ENCODE results near the gene MED13L. TPM values are rescaled to one million over a fixed set of nuclear protein-coding genes. Genes with fewer than 3 reads are reported as not detected.

Gene MED13L
- total RNA-seq, 2 experiments from 2014 or later, result 203 to 208 TPM

DNA sequence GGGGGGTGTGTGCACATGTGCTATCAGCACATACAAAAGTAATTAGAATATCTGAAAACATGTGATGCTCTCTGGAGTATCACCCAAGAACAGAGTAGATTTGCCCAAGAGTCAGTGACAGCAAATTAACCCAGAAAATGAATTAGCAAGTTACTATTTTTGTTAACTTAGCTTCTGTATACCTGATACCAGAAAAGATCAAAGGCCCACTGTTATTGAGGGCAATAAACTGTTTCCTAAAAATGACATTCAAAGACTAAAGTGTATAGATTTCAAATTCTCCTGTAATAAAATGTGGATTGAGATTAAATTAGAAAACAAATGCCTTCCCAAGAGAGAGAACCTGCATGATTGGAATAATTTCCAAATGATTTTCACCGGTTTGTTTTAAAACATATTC lies 184.7 kb downstream of the MED13L start:
- no peak for ATAC-seq (ENCODE audit: poor library complexity)
- no peak overlapping the region for H3K4me3 ChIP-seq (ENCODE audit: low read length)
- peaks cover 58% of the 10 kb centered on the region for H3K4me1 Mint-ChIP-seq (ENCODE audit: low read depth)
- H3K27ac ChIP-seq (ENCODE audit: low read depth in 1 of 2, low read length in 2 of 2), result no peak overlapping the region
- TF ChIP-seq, protein P1, sequence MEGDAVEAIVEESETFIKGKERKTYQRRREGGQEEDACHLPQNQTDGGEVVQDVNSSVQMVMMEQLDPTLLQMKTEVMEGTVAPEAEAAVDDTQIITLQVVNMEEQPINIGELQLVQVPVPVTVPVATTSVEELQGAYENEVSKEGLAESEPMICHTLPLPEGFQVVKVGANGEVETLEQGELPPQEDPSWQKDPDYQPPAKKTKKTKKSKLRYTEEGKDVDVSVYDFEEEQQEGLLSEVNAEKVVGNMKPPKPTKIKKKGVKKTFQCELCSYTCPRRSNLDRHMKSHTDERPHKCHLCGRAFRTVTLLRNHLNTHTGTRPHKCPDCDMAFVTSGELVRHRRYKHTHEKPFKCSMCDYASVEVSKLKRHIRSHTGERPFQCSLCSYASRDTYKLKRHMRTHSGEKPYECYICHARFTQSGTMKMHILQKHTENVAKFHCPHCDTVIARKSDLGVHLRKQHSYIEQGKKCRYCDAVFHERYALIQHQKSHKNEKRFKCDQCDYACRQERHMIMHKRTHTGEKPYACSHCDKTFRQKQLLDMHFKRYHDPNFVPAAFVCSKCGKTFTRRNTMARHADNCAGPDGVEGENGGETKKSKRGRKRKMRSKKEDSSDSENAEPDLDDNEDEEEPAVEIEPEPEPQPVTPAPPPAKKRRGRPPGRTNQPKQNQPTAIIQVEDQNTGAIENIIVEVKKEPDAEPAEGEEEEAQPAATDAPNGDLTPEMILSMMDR (IDR thresholded peaks at IDR 0.05), result no peak
- ChIA-PET CTCF (no interaction called here), POLR2A (no interaction called here)
- no peak for DNase-seq
- H3K27me3 Mint-ChIP-seq, result no peaks in the 10 kb centered on the region
- no peak overlapping the region for H3K27ac Mint-ChIP-seq
- peaks cover 4% of the 10 kb centered on the region for H3K36me3 ChIP-seq (ENCODE audit: insufficient read depth, low read length)
- peaks cover 4% of the 10 kb centered on the region for H3K4me1 ChIP-seq (ENCODE audit: insufficient read depth, low read length)
- H3K36me3 Mint-ChIP-seq (ENCODE audit: low read depth), result peaks cover 55% of the 10 kb centered on the region
- intact Hi-C loops (cut with DNase I, micrococcal nuclease), result no loop called here
- no peaks in the 10 kb centered on the region for H3K9me3 Mint-ChIP-seq
- no peaks in the 10 kb centered on the region for H3K9me3 ChIP-seq (ENCODE audit: control insufficient read depth in 1 of 2, insufficient read depth in 1 of 2, low read length in 2 of 2)
- H3K4me3 Mint-ChIP-seq, result no peak overlapping the region
- H3K27me3 ChIP-seq (ENCODE audit: control insufficient read depth in 1 of 2, insufficient read depth in 2 of 2, low read length in 2 of 2), result no peaks in the 10 kb centered on the region

DNA sequence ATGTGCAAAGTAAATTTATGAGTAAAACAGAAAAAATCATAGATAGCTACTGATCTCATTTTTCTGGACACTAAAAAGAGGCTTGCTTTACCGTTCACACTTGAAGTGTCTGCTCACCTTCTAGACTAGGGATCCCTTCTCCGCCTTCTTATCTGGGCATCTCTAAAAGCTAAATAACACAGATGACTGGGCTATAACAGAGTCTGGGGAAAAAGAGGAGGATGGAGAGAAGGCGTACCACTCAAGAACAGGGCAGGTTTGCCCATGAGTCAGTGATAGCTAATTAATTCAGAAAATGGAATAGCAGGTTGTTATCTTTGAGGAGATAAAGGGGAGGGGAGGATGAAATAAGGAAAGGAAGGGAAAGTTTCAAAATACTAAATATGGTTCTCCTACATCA lies 185.3 kb downstream of the MED13L start:
- CTCF ChIA-PET, result no interaction called here
- intact Hi-C loops (cut with DNase I, micrococcal nuclease), result no loop called here
- peaks cover 4% of the 10 kb centered on the region for H3K36me3 ChIP-seq (ENCODE audit: insufficient read depth, low read length)
- DNase-seq (no peak), ATAC-seq (ENCODE audit: poor library complexity) (no peak)
- peak overlapping the region; percentile 27 for H3K27ac Mint-ChIP-seq
- peaks cover 64% of the 10 kb centered on the region for H3K4me1 Mint-ChIP-seq (ENCODE audit: low read depth)
- no peak overlapping the region for H3K4me3 ChIP-seq (ENCODE audit: low read length)
- H3K9me3 ChIP-seq (ENCODE audit: control insufficient read depth in 1 of 2, insufficient read depth in 1 of 2, low read length in 2 of 2), result no peaks in the 10 kb centered on the region
- no peaks in the 10 kb centered on the region for H3K27me3 ChIP-seq (ENCODE audit: control insufficient read depth in 1 of 2, insufficient read depth in 2 of 2, low read length in 2 of 2)
- TF ChIP-seq, protein P1 (IDR thresholded peaks at IDR 0.05), result no peak
- H3K36me3 Mint-ChIP-seq (ENCODE audit: low read depth), result peaks cover 55% of the 10 kb centered on the region
- no peaks in the 10 kb centered on the region for H3K27me3 Mint-ChIP-seq
- no peak overlapping the region for H3K27ac ChIP-seq (ENCODE audit: low read depth in 1 of 2, low read length in 2 of 2)
- peaks cover 4% of the 10 kb centered on the region for H3K4me1 ChIP-seq (ENCODE audit: insufficient read depth, low read length)
- no peaks in the 10 kb centered on the region for H3K9me3 Mint-ChIP-seq
- H3K4me3 Mint-ChIP-seq, result no peak overlapping the region
- POLR2A ChIA-PET, result interaction anchor here (0.7 kb wide), 1 partner anchor 525 kb away, joined by 3 read pairs; no protein-coding TSS in a partner anchor

DNA sequence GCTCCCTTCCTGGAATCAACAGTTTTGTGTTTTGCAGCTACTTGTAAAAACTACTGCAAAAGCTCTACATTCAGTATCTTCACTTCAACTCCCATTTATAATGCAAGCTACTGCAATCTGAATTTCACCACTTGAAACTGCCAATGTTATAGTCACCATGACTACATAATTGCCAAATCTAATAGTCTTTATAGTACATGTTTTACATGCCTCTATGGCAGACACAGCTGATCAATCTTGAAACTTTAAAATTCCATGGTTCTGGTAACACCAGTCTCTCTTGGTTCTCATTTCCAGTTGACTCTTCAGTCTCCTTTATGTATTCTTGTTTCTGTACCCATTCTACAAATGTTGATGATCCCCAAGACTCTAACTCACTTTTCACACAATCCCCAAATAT lies 185.9 kb downstream of the MED13L start:
- ChIA-PET CTCF (no interaction called here), POLR2A (interaction anchor here (0.7 kb wide), 1 partner anchor 526 kb away, joined by 3 read pairs; no protein-coding TSS in a partner anchor)
- Histone ChIP-seq H3K4me3 (ENCODE audit: low read length) (no peak overlapping the region), H3K27me3 (ENCODE audit: control insufficient read depth in 1 of 2, insufficient read depth in 2 of 2, low read length in 2 of 2) (no peaks in the 10 kb centered on the region), H3K36me3 (ENCODE audit: insufficient read depth, low read length) (peaks cover 4% of the 10 kb centered on the region), H3K4me1 (ENCODE audit: insufficient read depth, low read length) (peaks cover 4% of the 10 kb centered on the region), H3K27ac (ENCODE audit: low read depth in 1 of 2, low read length in 2 of 2) (no peak overlapping the region), H3K9me3 (ENCODE audit: control insufficient read depth in 1 of 2, insufficient read depth in 1 of 2, low read length in 2 of 2) (no peaks in the 10 kb centered on the region)
- peaks cover 64% of the 10 kb centered on the region for H3K4me1 Mint-ChIP-seq (ENCODE audit: low read depth)
- H3K27me3 Mint-ChIP-seq, result no peaks in the 10 kb centered on the region
- DNase-seq, result no peak
- no peak for ATAC-seq (ENCODE audit: poor library complexity)
- peaks cover 51% of the 10 kb centered on the region for H3K36me3 Mint-ChIP-seq (ENCODE audit: low read depth)
- H3K4me3 Mint-ChIP-seq, result no peak overlapping the region
- intact Hi-C loops (cut with DNase I, micrococcal nuclease), result no loop called here
- no peak overlapping the region for H3K27ac Mint-ChIP-seq
- no peaks in the 10 kb centered on the region for H3K9me3 Mint-ChIP-seq
- TF ChIP-seq, protein P1 (IDR thresholded peaks at IDR 0.05), result no peak
